HG03520 (cell line): ENCODE measurements around the gene NAGK.
"Not testable (repeated sequence)": the region's sequence is repeated elsewhere in the genome, so short reads cannot be mapped to it uniquely, and the experiment has no call there.

Experiments used
- ATAC-seq: cut with Tn5 transposase; IDR thresholded peaks from one replicate; pipeline ENCODE4 v1.9.1; 2021; ENCODE audit warnings: mild to moderate bottlenecking, moderate library complexity; ENCODE audit not compliant: unreplicated experiment

NAGK gene

GRCh38 chr2:71067567-71068217, 756 bp upstream of the NAGK start:
- peak; percentile 2 for ATAC-seq

GRCh38 chr2:71069376-71069775, 928 bp downstream of the NAGK start:
- no peak for ATAC-seq

- no peak for ATAC-seq
Measured at GRCh38 chr2:71070294-71071093, 2.0 kb downstream of the NAGK start.

- ATAC-seq: no peak
Measured at GRCh38 chr2:71071681-71072398, 3.4 kb downstream of the NAGK start.

- no peak for ATAC-seq
Measured at GRCh38 chr2:71072492-71072891, 4.0 kb downstream of the NAGK start.

GRCh38 chr2:71073475-71073874, 5.0 kb downstream of the NAGK start:
- ATAC-seq: no peak

GRCh38 chr2:71074893-71075395, 6.5 kb downstream of the NAGK start:
- ATAC-seq: no peak

- ATAC-seq: no peak
Measured at GRCh38 chr2:71078624-71079023, 10.2 kb downstream of the NAGK start.

- no peak for ATAC-seq
Measured at GRCh38 chr2:71082402-71083252, 14.2 kb downstream of the NAGK start.

GRCh38 chr2:71083297-71083696, 14.8 kb downstream of the NAGK start:
- not testable (repeated sequence) for ATAC-seq

- not testable (repeated sequence) for ATAC-seq
Measured at GRCh38 chr2:71083752-71084312, 15.4 kb downstream of the NAGK start.

GRCh38 chr2:71085325-71086003, 17.0 kb downstream of the NAGK start:
- not testable (repeated sequence) for ATAC-seq

GRCh38 chr2:71089475-71089874, 21.0 kb downstream of the NAGK start:
- not testable (repeated sequence) for ATAC-seq

- not testable (repeated sequence) for ATAC-seq
Measured at GRCh38 chr2:71091808-71092207, 23.4 kb downstream of the NAGK start.

- ATAC-seq: not testable (repeated sequence)
Measured at GRCh38 chr2:71092491-71093260, 24.2 kb downstream of the NAGK start.

GRCh38 chr2:71100195-71100964, 31.9 kb downstream of the NAGK start:
- no peak for ATAC-seq

GRCh38 chr2:71101656-71102055, 33.2 kb downstream of the NAGK start:
- no peak for ATAC-seq
